ENCODE data around the gene REXO2.

REXO2 gene

DNA sequence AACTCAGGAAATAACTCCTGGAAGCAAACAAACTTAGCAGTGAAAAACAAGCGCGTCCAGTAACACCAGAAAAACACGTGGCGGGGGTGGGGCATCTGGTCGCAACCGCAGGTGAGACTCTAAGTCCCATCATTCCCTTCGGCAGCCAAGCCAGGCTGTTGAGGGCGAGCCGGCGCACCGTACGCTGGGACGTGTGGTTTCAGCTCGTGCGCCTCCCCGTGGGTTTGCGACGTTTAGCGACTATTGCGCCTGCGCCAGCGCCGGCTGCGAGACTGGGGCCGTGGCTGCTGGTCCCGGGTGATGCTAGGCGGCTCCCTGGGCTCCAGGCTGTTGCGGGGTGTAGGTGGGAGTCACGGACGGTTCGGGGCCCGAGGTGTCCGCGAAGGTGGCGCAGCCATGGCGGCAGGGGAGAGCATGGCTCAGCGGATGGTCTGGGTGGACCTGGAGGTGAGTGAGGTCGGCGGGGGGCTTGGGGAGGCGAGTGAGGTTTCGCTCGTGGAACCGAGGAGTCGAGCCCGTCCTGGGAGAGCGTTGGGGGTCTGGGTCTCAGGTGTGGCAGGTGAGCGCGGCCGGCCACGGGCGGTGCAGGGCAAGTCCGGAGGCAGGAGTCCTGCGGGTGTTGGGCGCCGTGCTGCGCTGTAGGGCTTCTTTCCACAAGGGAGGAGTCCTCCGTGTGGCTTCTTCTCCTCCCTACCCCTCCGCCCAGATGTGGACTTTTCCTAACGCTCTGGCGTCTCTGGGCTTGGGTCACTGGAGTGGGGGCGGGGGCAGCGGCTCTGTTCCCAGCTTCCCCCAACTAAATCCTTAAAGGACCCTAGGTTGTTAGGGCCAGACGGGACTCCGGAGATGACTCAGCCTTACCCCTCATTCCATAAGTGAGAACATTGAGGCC is at the start of gene REXO2:
Gene REXO2 (plus strand): TSS at position 239 of the 892 bp plus-strand sequence. CDS start 62 bp downstream, at position 301.
- peak within 1 kb of the TSS; percentile 80 to 83 for H3K9ac ChIP-seq (ENCODE audit: low read depth in 1 of 2, low read length in 2 of 2)
- peaks cover 4 to 5% of the 10 kb centered on the region in 2 donors for H3K36me3 ChIP-seq (ENCODE audit: control insufficient read depth in 2 of 2, insufficient read depth in 2 of 2, low read length in 2 of 2)
- no peaks in the 10 kb centered on the region for H3K9me3 ChIP-seq (ENCODE audit: control insufficient read depth in 2 of 2, low read length in 2 of 2)

DNA sequence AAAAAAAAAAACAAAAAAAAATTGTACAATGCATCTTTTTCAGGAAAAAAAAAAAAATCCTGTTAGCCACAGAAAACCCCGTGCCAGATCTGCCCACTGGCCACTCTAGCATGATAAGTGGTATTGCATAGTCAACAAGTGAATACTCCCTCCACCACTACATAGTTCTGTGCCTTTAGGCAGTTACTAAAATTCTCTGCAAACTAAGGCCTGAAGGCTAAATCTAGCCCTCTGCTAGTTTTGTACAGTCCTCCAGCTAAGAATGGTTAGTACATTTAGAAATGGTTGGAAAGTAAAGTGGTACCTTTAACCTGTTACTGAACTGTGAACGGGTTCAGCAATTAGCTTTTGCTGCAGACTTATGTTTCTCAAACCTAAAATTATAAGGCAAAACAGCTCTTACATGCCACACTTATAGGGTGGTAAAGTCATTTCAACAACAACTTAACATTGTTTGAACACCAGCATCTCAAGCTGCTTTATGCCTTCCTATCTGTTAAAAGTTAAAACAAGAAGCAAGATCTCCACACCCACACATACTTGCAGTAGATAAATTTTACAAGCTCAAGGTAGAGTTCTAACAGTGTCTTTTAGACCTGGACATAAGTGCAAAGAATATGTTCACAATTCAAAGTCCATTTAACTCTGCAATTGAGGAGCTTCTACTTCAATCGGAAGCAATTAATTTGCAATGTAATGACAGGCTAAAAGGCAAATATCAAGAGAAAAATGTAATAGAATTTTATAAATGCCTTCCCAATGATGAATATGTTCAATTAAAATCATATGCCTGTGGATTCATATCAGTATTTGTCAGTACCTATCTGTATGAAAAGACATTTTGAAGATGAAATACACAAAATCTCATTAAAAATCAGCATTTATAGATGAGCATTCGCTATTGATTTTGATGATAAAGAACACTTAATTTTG is 46.3 kb upstream of the REXO2 start:
- no peaks in the 10 kb centered on the region for H3K9me3 ChIP-seq (ENCODE audit: control insufficient read depth in 2 of 2, low read length in 2 of 2)
- H3K4me1 ChIP-seq (ENCODE audit: control insufficient read depth in 2 of 2, insufficient read depth in 2 of 2, low read length in 2 of 2) = peaks cover 10 to 16% of the 10 kb centered on the region in 2 donors
- no peak overlapping the region for H3K4me3 ChIP-seq (ENCODE audit: low read length in 2 of 2)
- no peaks in the 10 kb centered on the region for H3K36me3 ChIP-seq (ENCODE audit: control insufficient read depth in 2 of 2, insufficient read depth in 2 of 2, low read length in 2 of 2)
- no peak overlapping the region for H3K9ac ChIP-seq (ENCODE audit: low read depth in 1 of 2, low read length in 2 of 2)
- no peak overlapping the region for H3K27ac ChIP-seq (ENCODE audit: low read depth in 2 of 2, low read length in 2 of 2)
- no peaks in the 10 kb centered on the region for H3K27me3 ChIP-seq (ENCODE audit: control insufficient read depth in 2 of 2, insufficient read depth in 2 of 2, low read length in 2 of 2)

More for the DNA sequence above, at the start of gene REXO2:
- Histone ChIP-seq H3K27ac (ENCODE audit: low read depth in 2 of 2, low read length in 2 of 2) (peak within 1 kb of the TSS; percentile 79 to 80), H3K4me1 (ENCODE audit: control insufficient read depth in 2 of 2, insufficient read depth in 2 of 2, low read length in 2 of 2) (peaks cover 6 to 10% of the 10 kb centered on the region in 2 donors), H3K4me3 (ENCODE audit: low read length in 2 of 2) (peak within 1 kb of the TSS; percentile 91), H3K27me3 (ENCODE audit: control insufficient read depth in 2 of 2, insufficient read depth in 2 of 2, low read length in 2 of 2) (no peaks in the 10 kb centered on the region)

DNA sequence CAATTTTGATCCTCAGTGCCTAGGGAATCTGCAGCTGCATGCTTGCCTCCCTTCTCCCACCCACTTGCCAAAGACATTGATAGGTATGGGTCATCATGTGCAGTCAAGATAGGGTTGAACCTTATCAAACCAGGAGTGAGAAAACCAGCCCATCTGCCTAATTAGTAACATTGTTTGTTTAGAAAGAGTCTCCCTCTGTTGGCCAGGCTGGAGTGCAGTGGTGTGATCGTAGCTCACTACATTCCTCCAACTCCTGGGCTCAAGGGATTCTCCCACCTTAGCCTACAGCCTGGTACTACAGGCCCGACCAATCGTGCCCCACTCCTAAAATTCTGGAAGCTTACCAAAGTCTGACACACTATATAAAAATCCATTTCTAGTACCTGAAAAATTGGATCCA is 43.5 kb upstream of the REXO2 start:
- Histone ChIP-seq H3K27ac (ENCODE audit: low read depth in 2 of 2, low read length in 2 of 2) (no peak overlapping the region), H3K36me3 (ENCODE audit: control insufficient read depth in 2 of 2, insufficient read depth in 2 of 2, low read length in 2 of 2) (no peaks in the 10 kb centered on the region), H3K27me3 (ENCODE audit: control insufficient read depth in 2 of 2, insufficient read depth in 2 of 2, low read length in 2 of 2) (no peaks in the 10 kb centered on the region)

DNA sequence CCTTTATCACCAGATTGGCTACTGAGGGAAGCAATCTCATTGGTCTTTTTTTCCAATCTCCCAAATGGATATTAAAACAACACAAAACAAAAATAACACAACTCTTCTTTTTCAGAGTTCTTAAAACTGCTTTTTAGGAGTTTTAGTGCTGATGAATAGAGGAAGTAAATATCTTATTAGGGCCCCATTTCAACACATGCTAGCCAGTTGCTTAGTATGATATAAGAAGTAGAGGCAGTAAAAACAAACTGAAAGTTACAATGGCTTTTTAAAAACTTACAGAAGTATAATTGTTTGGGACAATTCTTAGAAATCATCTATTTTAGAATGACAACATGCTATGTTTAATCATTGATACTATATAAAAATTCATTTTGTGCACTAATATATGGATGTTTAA is 42.4 kb upstream of the REXO2 start:
- H3K27me3 ChIP-seq (ENCODE audit: control insufficient read depth in 2 of 2, insufficient read depth in 2 of 2, low read length in 2 of 2) = no peaks in the 10 kb centered on the region
- no peak overlapping the region for H3K9ac ChIP-seq (ENCODE audit: low read depth in 1 of 2, low read length in 2 of 2)
- H3K36me3 ChIP-seq (ENCODE audit: control insufficient read depth in 2 of 2, insufficient read depth in 2 of 2, low read length in 2 of 2) = no peaks in the 10 kb centered on the region
- no peak overlapping the region for H3K4me3 ChIP-seq (ENCODE audit: low read length in 2 of 2)
- H3K27ac ChIP-seq (ENCODE audit: low read depth in 2 of 2, low read length in 2 of 2) = no peak overlapping the region
- peaks cover 15 to 23% of the 10 kb centered on the region in 2 donors for H3K4me1 ChIP-seq (ENCODE audit: control insufficient read depth in 2 of 2, insufficient read depth in 2 of 2, low read length in 2 of 2)
- no peaks in the 10 kb centered on the region for H3K9me3 ChIP-seq (ENCODE audit: control insufficient read depth in 2 of 2, low read length in 2 of 2)

More for the DNA sequence above, 43.5 kb upstream of the REXO2 start:
- no peaks in the 10 kb centered on the region for H3K9me3 ChIP-seq (ENCODE audit: control insufficient read depth in 2 of 2, low read length in 2 of 2)
- no peak overlapping the region for H3K9ac ChIP-seq (ENCODE audit: low read depth in 1 of 2, low read length in 2 of 2)
- H3K4me1 ChIP-seq (ENCODE audit: control insufficient read depth in 2 of 2, insufficient read depth in 2 of 2, low read length in 2 of 2) = peaks cover 15 to 23% of the 10 kb centered on the region in 2 donors
- no peak overlapping the region for H3K4me3 ChIP-seq (ENCODE audit: low read length in 2 of 2)

DNA sequence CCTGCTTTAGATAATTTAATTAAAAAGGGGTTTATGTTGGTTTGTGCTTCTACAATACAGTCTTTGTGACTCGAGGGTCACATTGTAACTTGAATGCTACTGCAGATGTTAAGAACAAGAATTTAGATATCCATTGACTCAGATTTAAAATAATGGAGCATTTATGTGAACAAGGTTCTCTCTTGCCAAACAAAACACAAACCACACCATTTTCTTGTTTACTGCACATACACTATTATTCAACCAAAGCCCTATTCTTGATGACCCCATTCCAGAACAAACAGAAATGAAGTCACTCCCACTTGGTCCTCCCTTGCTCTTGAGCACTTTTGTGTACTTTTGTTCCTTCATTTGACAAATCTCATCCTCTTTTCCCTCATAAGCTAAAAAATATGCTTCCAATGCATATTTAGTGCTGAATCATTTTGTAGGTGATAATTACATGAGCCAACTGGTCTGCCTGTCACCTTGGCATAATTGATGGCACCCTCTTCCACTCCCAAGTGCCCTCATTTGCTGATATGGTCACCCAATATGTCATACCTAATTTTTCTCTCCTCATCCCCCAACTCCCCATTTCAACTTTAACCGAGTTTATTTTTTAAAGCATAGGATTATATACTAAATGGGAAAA is 41.8 kb upstream of the REXO2 start:
- Histone ChIP-seq H3K4me1 (ENCODE audit: control insufficient read depth in 2 of 2, insufficient read depth in 2 of 2, low read length in 2 of 2) (peaks cover 15 to 22% of the 10 kb centered on the region in 2 donors), H3K4me3 (ENCODE audit: low read length in 2 of 2) (no peak overlapping the region), H3K9me3 (ENCODE audit: control insufficient read depth in 2 of 2, low read length in 2 of 2) (no peaks in the 10 kb centered on the region), H3K9ac (ENCODE audit: low read depth in 1 of 2, low read length in 2 of 2) (no peak overlapping the region), H3K27me3 (ENCODE audit: control insufficient read depth in 2 of 2, insufficient read depth in 2 of 2, low read length in 2 of 2) (no peaks in the 10 kb centered on the region), H3K36me3 (ENCODE audit: control insufficient read depth in 2 of 2, insufficient read depth in 2 of 2, low read length in 2 of 2) (no peaks in the 10 kb centered on the region), H3K27ac (ENCODE audit: low read depth in 2 of 2, low read length in 2 of 2) (no peak overlapping the region)

DNA sequence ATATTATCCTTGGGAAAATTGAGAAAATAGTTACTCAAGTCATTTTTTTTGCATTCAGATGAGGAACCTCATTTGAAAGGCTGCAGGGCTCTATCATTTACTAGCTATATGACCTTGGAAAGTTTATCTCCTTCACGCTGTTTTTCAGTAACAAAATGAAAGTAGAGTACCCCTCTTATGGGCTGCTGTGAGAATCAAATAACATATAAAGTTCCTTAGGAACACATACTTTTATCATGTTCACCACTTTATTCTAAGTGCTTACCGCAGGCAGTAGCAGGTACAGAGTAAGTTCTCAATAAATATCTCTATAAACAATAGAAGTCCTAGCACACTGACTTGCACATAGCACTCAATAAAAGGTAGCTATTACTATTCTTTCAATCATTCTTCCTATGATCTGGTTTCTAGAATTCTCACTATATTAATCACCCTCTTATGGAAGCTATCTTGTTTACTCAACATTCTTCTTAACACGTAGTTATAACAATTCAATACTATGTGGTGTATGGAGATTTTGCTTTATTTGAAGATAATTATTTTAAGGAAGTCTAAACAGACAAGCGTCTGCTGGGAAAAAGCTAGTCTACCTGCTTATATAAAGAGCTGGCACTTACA is 40.9 kb upstream of the REXO2 start:
- Histone ChIP-seq H3K27me3 (ENCODE audit: control insufficient read depth in 2 of 2, insufficient read depth in 2 of 2, low read length in 2 of 2) (no peaks in the 10 kb centered on the region), H3K9ac (ENCODE audit: low read depth in 1 of 2, low read length in 2 of 2) (peak overlapping the region in 1 of 2 donors; percentile 100)

DNA sequence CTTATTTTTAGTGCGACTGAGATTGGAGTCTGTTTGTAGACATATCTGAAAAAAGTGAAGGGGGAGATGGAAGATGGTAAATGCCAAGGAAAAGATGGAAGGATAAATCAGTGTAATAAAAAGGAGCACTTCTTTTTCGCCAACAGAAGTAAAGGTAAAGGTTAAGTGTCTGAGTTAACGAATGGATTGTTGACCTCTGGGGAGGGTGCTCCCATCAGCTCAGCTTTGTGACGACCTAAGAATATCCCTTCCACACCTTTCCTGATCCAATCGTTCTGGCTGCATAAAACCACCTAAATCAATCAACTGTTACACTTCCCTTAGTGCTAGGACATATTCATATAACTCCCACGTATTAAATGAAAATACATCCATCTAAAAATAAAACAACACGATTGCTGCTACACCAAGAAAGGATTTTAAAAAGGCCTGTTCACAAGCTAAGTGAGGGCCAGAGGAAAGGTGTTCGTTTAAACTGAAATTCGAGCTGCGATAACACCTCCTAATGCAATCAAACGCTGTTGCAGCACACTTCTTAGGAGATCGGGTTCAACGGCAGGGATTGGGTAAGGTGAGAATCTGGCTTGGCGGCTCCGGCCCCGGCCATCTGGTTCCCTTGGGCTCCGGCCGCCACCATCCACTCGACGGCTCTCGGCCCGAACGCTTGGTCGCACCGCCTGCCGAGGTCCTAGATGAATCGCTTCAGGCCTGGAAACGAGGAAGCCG is 39.6 kb upstream of the REXO2 start:
- peak overlapping the region; percentile 97 to 99 for H3K27ac ChIP-seq (ENCODE audit: low read depth in 2 of 2, low read length in 2 of 2)
- peaks cover 2 to 3% of the 10 kb centered on the region in 2 donors for H3K36me3 ChIP-seq (ENCODE audit: control insufficient read depth in 2 of 2, insufficient read depth in 2 of 2, low read length in 2 of 2)
- no peaks in the 10 kb centered on the region for H3K27me3 ChIP-seq (ENCODE audit: control insufficient read depth in 2 of 2, insufficient read depth in 2 of 2, low read length in 2 of 2)
- H3K4me1 ChIP-seq (ENCODE audit: control insufficient read depth in 2 of 2, insufficient read depth in 2 of 2, low read length in 2 of 2) = peaks cover 17 to 18% of the 10 kb centered on the region in 2 donors
- peak overlapping the region; percentile 100 for H3K9ac ChIP-seq (ENCODE audit: low read depth in 1 of 2, low read length in 2 of 2)
- no peaks in the 10 kb centered on the region for H3K9me3 ChIP-seq (ENCODE audit: control insufficient read depth in 2 of 2, low read length in 2 of 2)
- H3K4me3 ChIP-seq (ENCODE audit: low read length in 2 of 2) = peak overlapping the region; percentile 74 to 100

More for the DNA sequence above, 40.9 kb upstream of the REXO2 start:
- Histone ChIP-seq H3K27ac (ENCODE audit: low read depth in 2 of 2, low read length in 2 of 2) (no peak overlapping the region), H3K36me3 (ENCODE audit: control insufficient read depth in 2 of 2, insufficient read depth in 2 of 2, low read length in 2 of 2) (peaks cover 0 to 2% of the 10 kb centered on the region in 2 donors), H3K4me1 (ENCODE audit: control insufficient read depth in 2 of 2, insufficient read depth in 2 of 2, low read length in 2 of 2) (peaks cover 17 to 18% of the 10 kb centered on the region in 2 donors), H3K9me3 (ENCODE audit: control insufficient read depth in 2 of 2, low read length in 2 of 2) (no peaks in the 10 kb centered on the region), H3K4me3 (ENCODE audit: low read length in 2 of 2) (peak overlapping the region in 1 of 2 donors; percentile 100)

DNA sequence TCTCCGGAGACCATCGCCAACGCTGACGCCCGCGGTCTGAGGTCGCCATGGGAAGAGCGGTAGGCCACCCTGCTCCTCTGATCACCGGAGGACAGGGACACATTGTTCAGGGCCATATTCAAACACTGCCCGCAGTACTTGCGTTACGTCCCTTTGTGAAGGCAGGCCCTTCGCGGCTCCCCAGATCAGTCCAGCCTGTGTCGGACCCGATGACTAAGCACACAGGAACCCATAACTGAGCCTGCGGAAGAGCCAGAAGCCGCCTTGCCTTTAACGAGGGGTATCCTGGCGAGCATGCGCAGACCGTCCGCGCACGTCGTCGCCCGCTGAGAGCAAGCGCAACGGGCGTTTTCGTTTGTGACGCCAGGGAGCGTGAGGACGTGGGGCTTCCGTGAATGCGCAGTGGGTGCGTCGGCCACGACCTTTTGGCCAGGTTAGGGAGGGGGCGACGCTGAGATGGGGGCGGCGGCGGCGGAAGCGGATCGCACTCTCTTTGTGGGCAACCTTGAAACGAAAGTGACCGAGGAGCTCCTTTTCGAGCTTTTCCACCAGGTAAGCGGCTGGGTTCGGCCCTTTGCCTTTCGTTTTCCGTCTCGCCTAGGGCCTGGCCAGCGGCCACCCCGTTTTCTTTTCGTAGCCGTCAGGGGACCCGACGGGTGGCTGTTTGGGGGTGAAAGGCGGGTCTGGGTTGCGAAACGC is 38.9 kb upstream of the REXO2 start, which contains the start of the genes C11orf71 and RBM7:
Gene C11orf71 (minus strand): TSS at position 296 of the 699 bp plus-strand sequence. CDS start 180 bp downstream, at position 116.
Gene RBM7 (plus strand): TSS at position 451 of the 699 bp plus-strand sequence. CDS start 6 bp downstream, at position 457.
- peak within 1 kb of the TSS; percentile 97 to 99 for H3K27ac ChIP-seq (ENCODE audit: low read depth in 2 of 2, low read length in 2 of 2)
- H3K36me3 ChIP-seq (ENCODE audit: control insufficient read depth in 2 of 2, insufficient read depth in 2 of 2, low read length in 2 of 2) = peaks cover 5 to 7% of the 10 kb centered on the region in 2 donors
- H3K4me1 ChIP-seq (ENCODE audit: control insufficient read depth in 2 of 2, insufficient read depth in 2 of 2, low read length in 2 of 2) = peaks cover 14 to 15% of the 10 kb centered on the region in 2 donors

More for the DNA sequence above, 38.9 kb upstream of the REXO2 start, which contains the start of the genes C11orf71 and RBM7:
- H3K27me3 ChIP-seq (ENCODE audit: control insufficient read depth in 2 of 2, insufficient read depth in 2 of 2, low read length in 2 of 2) = no peaks in the 10 kb centered on the region
- peak within 1 kb of the TSS; percentile 100 for H3K9ac ChIP-seq (ENCODE audit: low read depth in 1 of 2, low read length in 2 of 2)
- H3K9me3 ChIP-seq (ENCODE audit: control insufficient read depth in 2 of 2, low read length in 2 of 2) = no peaks in the 10 kb centered on the region
- H3K4me3 ChIP-seq (ENCODE audit: low read length in 2 of 2) = peak within 1 kb of the TSS; percentile 74 to 100
